Lower leg skin (tissue), 3 donors: ENCODE data around the gene CYP17A1.

ENCODE experiments used
- CTCF ChIP-seq, 3 donors: fragments of 450-650 bp; IDR thresholded peaks; one replicate each; pipeline ENCODE4 v1.5.1; 2016; ENCODE audit warnings: antibody characterized with exemption in 3 of 3, mild to moderate bottlenecking in 3 of 3, moderate library complexity in 2 of 3
- POLR2A ChIP-seq, 2 donors: fragments of 450-650 bp; IDR thresholded peaks; one replicate each; pipeline ENCODE4 v1.6.1; 2016 to 2017; ENCODE audit warnings: antibody characterized with exemption in 2 of 2, mild to moderate bottlenecking in 1 of 2, moderate library complexity in 1 of 2

DNA sequence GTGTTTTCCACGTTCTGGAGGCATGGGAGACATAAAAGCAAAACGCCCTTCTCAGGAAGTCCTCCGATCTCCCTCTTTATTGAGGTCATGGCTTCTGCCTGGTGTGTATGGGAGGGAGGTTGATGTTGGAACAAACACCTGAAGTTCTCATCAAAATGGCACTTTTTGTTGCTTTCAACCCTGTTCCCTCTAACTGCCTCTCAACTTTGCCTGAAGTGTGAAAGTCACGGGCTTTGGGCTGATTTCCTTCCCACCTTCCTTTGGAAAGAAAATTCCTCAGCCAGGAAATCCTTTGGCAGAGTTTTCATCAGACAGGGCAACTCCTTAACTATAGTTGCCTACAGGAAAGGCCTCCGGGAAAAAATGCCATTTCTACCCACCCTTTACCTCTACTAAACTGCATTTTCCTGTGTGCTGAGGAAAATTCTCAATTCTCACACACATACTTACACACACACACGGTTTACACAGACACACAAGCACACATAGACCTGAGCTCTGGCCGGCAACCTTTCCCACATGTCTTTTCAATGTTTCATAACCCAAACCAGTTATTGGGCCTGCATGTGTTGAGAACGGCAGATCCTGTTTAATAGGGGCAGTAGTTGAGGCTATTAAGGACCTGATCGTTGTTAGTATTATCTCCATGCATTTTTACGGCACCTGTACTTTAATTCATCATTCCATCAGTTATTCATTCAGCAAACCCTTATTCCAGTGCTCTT is 36.4 kb downstream of the CYP17A1 start:
- TF ChIP-seq CTCF (IDR thresholded peaks at IDR 0.05) (no peak), POLR2A (IDR thresholded peaks at IDR 0.05) (no peak)
